PC-9 (cell line): ENCODE data around the gene ESX1.

ENCODE experiments used
- CTCF ChIP-seq: fragments of 200-600 bp; sonication (generic); conservative IDR thresholded peaks from 2 replicates; pipeline ENCODE4 v1.6.1; 2017; ENCODE audit warnings: mixed run types, antibody characterized with exemption, mild to moderate bottlenecking, moderate library complexity
- EZH2 ChIP-seq: fragments of 200-600 bp; sonication (generic); IDR thresholded peaks from 2 replicates; pipeline ENCODE4 v1.8.0; 2017; ENCODE audit warnings: antibody characterized with exemption, low read depth

- TF ChIP-seq CTCF (no peak), EZH2 (no peak)
These were observed at the start of gene ESX1 for GRCh38 chrX:104254442-104255115.
